K562 (cell line): ENCODE results near the gene HOXB3. TPM values are rescaled to one million over a fixed set of nuclear protein-coding genes. Genes with fewer than 3 reads are reported as not detected.
A peak's percentile ranks its signal among the peaks of the same experiment; 100 is the strongest.

ENCODE experiments used
- ARHGAP35 ChIP-seq: fragments of 450-650 bp; IDR thresholded peaks from 2 replicates; pipeline ENCODE4 v1.6.1; 2018; ENCODE audit not compliant: partially characterized antibody
- CBX2 ChIP-seq: fragments of 200-600 bp; sonication (generic); IDR thresholded peaks from one replicate; pipeline ENCODE4 v1.6.1; 2012; ENCODE audit warnings: mild to moderate bottlenecking, low read length, inconsistent platforms; ENCODE audit not compliant: insufficient read depth, poor library complexity, severe bottlenecking
- FOXJ3 ChIP-seq: sonication (generic); formaldehyde crosslinking; IDR thresholded peaks from 2 replicates; pipeline ENCODE4 v1.4.0; 2020; ENCODE audit warnings: mild to moderate bottlenecking, missing genetic modification reagents
- HNRNPK ChIP-seq: fragments of 200-400 bp; formaldehyde crosslinking; IDR thresholded peaks from one replicate; pipeline ENCODE4 v1.6.1; 2018; ENCODE audit warnings: mild to moderate bottlenecking, low read depth, low read length; ENCODE audit not compliant: poor library complexity, severe bottlenecking
- MBD2 ChIP-seq: sonication (generic); IDR thresholded peaks from 2 replicates; pipeline ENCODE4 v1.6.1; 2016; ENCODE audit warnings: low read depth, borderline replicate concordance
- NFIC ChIP-seq: fragments of 450-650 bp; IDR thresholded peaks from 2 replicates; pipeline ENCODE4 v1.6.1; 2017; ENCODE audit warnings: mild to moderate bottlenecking, inconsistent platforms
- POLR2A ChIP-seq: fragments of 450-650 bp; conservative IDR thresholded peaks from 2 replicates; pipeline ENCODE4 v1.6.1; 2016
- STAT5A ChIP-seq: IDR thresholded peaks from 2 replicates; pipeline ENCODE4 v1.6.1; 2012; ENCODE audit warnings: low read length, inconsistent platforms, borderline replicate concordance
- TARDBP ChIP-seq: fragments of 450-650 bp; IDR thresholded peaks from 2 replicates; pipeline ENCODE4 v1.6.1; 2016
- XRCC5 ChIP-seq: fragments of 200-400 bp; formaldehyde crosslinking; IDR thresholded peaks from 2 replicates; pipeline ENCODE4 v1.6.1; 2017; ENCODE audit warnings: low read depth, mild to moderate bottlenecking, low read length
- ZBTB2 ChIP-seq: fragments of 450-650 bp; IDR thresholded peaks from 2 replicates; pipeline ENCODE4 v1.6.1; 2016; ENCODE audit warnings: antibody characterized with exemption
- ZBTB40 ChIP-seq, 2 experiments: fragments of 450-650 bp in 1 of 2; sonication (generic) in 1 of 2; formaldehyde crosslinking in 1 of 2; IDR thresholded peaks; 2 replicates each; pipeline versions ENCODE4 v1.7.1 to v1.9.0; 2016 to 2022; ENCODE audit warnings: inconsistent platforms in 1 of 2, mild to moderate bottlenecking in 1 of 2, missing genetic modification reagents in 1 of 2
- ZNF316 ChIP-seq: fragments of 450-650 bp; IDR thresholded peaks from 2 replicates; pipeline ENCODE4 v1.6.1; 2016
- ZNF707 ChIP-seq: fragments of 250-450 bp; sonication (Bioruptor Pico); conservative IDR thresholded peaks from 2 replicates; pipeline ENCODE4 v1.8.0; 2022; ENCODE audit warnings: inconsistent platforms, mild to moderate bottlenecking, moderate library complexity
- polyA plus RNA-seq, 8 experiments: library from polyadenylated mRNA; depleted of rRNA in 4 of 8; stranded (reverse) in 5 of 8; unstranded in 3 of 8; fragments of >200 nt; fragmentation: Nextera tagmentation in 2 of 8; fragmentation: Illumina TruSeq in 1 of 8; extraction: Ambion mirVana in 2 of 8; extraction: Trizol in 1 of 8; gene quantifications; 2 replicates each; pipeline versions ENCODE4 v1.2.1 to v1.2.3, GENCODE V29; 2011 to 2014; ENCODE audit warnings: inconsistent platforms in 1 of 8, missing spikeins in 1 of 8
- total RNA-seq, 7 experiments: library from RNA; depleted of rRNA in 6 of 7; stranded (reverse); fragments of >200 nt in 6 of 7; fragmentation: Illumina TruSeq in 2 of 7; extraction: Trizol in 2 of 7; gene quantifications; 2 replicates each; pipeline versions ENCODE4 v1.2.1 to v1.2.3, GENCODE V29; 2011 to 2021; ENCODE audit warnings: low replicate concordance in 1 of 7
- TF ChIP-seq, protein P1 (sequence below): sonication (generic); formaldehyde crosslinking; IDR thresholded peaks from 2 replicates; pipeline ENCODE4 v1.8.0; 2022; ENCODE audit warnings: missing genetic modification reagents, mild to moderate bottlenecking, moderate library complexity, borderline replicate concordance

The HOXB3 gene
- total and polyA plus RNA-seq, 9 of the 15 experiments (the other 6 are each of a cell fraction or from before 2014, with no cell fraction given) = 2.4 to 41.3 (median 20.2) TPM

GRCh38 chr17:48555258-48556228 lies 34.5 kb downstream of the HOXB3 start (continued):
- no peak for TF ChIP-seq ZNF707 (CRISPR knock-in tag)
- no peak for TF ChIP-seq HNRNPK
- no peak for TF ChIP-seq ZBTB40 (IDR thresholded peaks at IDR 0.05)
- TF ChIP-seq ZBTB40 (CRISPR knock-in tag; IDR thresholded peaks at IDR 0.05) = no peak
- TF ChIP-seq ZNF316 = no peak
- peak; percentile 17; the same call in 1 of the 2 replicates for TF ChIP-seq NFIC
- TF ChIP-seq TARDBP = 0 out of 2 replicates have a peak, but pooled peaks have one; percentile 35
- peak; percentile 64; the same call in 1 of the 2 replicates for TF ChIP-seq STAT5A
- TF ChIP-seq POLR2A = 0 out of 2 replicates have a peak, but pooled peaks have one; percentile 41
- no peak for TF ChIP-seq CBX2
- 0 out of 2 replicates have a peak, but pooled peaks have one; percentile 39 for TF ChIP-seq XRCC5
- TF ChIP-seq ARHGAP35 = peak; percentile 68
- TF ChIP-seq ZBTB2 = 0 out of 2 replicates have a peak, but pooled peaks have one; percentile 23
- TF ChIP-seq MBD2 = peak; percentile 42; the same call in 1 of the 2 replicates
- TF ChIP-seq FOXJ3 = no peak
- TF ChIP-seq, protein P1, sequence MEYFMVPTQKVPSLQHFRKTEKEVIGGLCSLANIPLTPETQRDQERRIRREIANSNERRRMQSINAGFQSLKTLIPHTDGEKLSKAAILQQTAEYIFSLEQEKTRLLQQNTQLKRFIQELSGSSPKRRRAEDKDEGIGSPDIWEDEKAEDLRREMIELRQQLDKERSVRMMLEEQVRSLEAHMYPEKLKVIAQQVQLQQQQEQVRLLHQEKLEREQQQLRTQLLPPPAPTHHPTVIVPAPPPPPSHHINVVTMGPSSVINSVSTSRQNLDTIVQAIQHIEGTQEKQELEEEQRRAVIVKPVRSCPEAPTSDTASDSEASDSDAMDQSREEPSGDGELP = peak; percentile 60; the same call in 1 of the 2 replicates
